Measurements from ENCODE around the gene KCNIP2. TPM values are rescaled to one million over a fixed set of nuclear protein-coding genes. Genes with fewer than 3 reads are reported as not detected.

Gene KCNIP2
- total RNA-seq, 2 donors from 2014 or later: 2.8 to 3.0 TPM

DNA sequence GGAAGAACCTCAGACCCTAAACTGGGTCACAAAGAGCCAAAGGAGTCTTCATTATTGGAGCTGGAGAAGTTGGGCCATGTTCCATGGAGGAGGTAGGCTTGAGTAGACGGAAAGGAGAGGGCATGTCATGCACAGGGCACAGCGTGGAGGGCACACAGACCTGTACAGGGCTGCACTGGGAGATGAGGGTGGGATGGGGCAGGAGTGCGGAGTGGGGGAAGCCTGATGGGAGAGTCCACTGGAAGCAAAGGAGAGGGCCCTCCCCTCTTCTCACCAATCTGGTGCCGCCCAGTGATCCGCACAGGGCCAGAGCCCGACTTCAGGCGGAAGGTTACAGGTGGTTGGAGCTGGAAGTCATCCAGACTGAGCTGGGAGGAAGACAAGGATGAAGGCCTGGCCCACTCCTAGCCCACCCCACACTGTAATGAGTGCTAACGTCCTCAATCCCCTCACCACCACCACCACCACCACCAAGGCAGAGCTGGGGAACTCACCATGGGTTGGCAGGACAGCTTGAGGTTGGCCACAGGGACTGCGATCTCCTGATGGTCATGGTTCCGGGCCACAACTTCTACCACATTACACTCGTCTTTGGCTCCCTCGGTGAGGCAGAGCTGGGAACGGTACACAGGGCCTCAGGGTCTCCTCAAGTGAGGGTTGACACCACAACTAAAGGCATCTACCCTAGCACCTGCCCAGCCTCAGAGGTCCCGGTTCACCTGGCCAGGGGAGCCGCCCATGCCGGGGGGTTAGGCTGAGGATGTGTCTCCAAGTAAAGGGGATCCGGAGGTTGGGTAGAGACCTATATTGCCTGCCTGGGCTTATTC, 61.4 kb downstream of the KCNIP2 start:
- Histone ChIP-seq H3K4me3 (ENCODE audit: low read length) (peak overlapping the region; percentile 90), H3K36me3 (ENCODE audit: control insufficient read depth, insufficient read depth, low read length) (peaks cover 52% of the 10 kb centered on the region), H3K9me3 (ENCODE audit: control insufficient read depth, low read length) (no peaks in the 10 kb centered on the region), H3K4me1 (ENCODE audit: control insufficient read depth, insufficient read depth, low read length) (peaks cover 18% of the 10 kb centered on the region), H3K27me3 (ENCODE audit: control insufficient read depth, insufficient read depth, low read length, poor library complexity, severe bottlenecking) (no peaks in the 10 kb centered on the region), H3K9ac (ENCODE audit: extremely low read depth, low read length, poor library complexity, severe bottlenecking) (peak overlapping the region; percentile 86), H3K27ac (ENCODE audit: low read depth, low read length) (no peak overlapping the region)
- Mint-ChIP-seq H3K9me3 (no peaks in the 10 kb centered on the region), H3K27me3 (ENCODE audit: insufficient read depth) (peaks cover 5% of the 10 kb centered on the region), H3K4me3 (peak overlapping the region; percentile 99), H3K36me3 (ENCODE audit: low read depth) (peaks cover 20% of the 10 kb centered on the region), H3K27ac (peak overlapping the region; percentile 97), H3K4me1 (peaks cover 49% of the 10 kb centered on the region)
- DNase-seq: peak; percentile 59
- 64 to 87% methylated on average over 3 to 17 of the region's 17 CpGs for WGBS, 2 experiments (ENCODE audit: insufficient coverage in 1 of 2, insufficient read length in 1 of 2)
- TF ChIP-seq CTCF (conservative IDR thresholded peaks at IDR 0.05): no peak

DNA sequence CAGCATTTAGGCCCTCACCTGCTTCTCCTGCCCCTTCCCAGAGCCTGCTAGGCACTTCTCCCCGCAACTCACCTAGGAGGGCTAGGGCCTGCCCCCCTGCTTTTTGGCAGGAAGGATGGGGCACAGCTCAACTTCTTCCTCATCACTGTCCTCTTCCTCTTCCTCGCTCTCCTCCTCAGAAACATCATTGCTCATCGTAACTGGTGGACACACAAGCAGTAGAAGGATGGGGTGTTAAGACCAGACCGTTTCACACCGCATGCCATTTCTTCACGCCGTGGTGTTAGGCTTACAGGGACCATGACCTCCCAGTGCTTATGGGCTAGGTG, 62.0 kb downstream of the KCNIP2 start:
- WGBS, 2 experiments (ENCODE audit: insufficient coverage in 1 of 2, insufficient read length in 1 of 2): 82 to 94% methylated on average over 5 to 7 of the region's 7 CpGs
- peaks cover 17% of the 10 kb centered on the region for H3K36me3 Mint-ChIP-seq (ENCODE audit: low read depth)
- Histone ChIP-seq H3K4me3 (ENCODE audit: low read length) (peak overlapping the region; percentile 90), H3K27me3 (ENCODE audit: control insufficient read depth, insufficient read depth, low read length, poor library complexity, severe bottlenecking) (no peaks in the 10 kb centered on the region), H3K4me1 (ENCODE audit: control insufficient read depth, insufficient read depth, low read length) (peaks cover 18% of the 10 kb centered on the region), H3K36me3 (ENCODE audit: control insufficient read depth, insufficient read depth, low read length) (peaks cover 47% of the 10 kb centered on the region), H3K9ac (ENCODE audit: extremely low read depth, low read length, poor library complexity, severe bottlenecking) (no peak overlapping the region), H3K9me3 (ENCODE audit: control insufficient read depth, low read length) (no peaks in the 10 kb centered on the region), H3K27ac (ENCODE audit: low read depth, low read length) (no peak overlapping the region)
- TF ChIP-seq CTCF (conservative IDR thresholded peaks at IDR 0.05): no peak
- peak overlapping the region; percentile 99 for H3K4me3 Mint-ChIP-seq
- H3K4me1 Mint-ChIP-seq: peaks cover 53% of the 10 kb centered on the region
- peak overlapping the region; percentile 93 for H3K27ac Mint-ChIP-seq
- peaks cover 7% of the 10 kb centered on the region for H3K27me3 Mint-ChIP-seq (ENCODE audit: insufficient read depth)
- no peaks in the 10 kb centered on the region for H3K9me3 Mint-ChIP-seq
- DNase-seq: no peak

DNA sequence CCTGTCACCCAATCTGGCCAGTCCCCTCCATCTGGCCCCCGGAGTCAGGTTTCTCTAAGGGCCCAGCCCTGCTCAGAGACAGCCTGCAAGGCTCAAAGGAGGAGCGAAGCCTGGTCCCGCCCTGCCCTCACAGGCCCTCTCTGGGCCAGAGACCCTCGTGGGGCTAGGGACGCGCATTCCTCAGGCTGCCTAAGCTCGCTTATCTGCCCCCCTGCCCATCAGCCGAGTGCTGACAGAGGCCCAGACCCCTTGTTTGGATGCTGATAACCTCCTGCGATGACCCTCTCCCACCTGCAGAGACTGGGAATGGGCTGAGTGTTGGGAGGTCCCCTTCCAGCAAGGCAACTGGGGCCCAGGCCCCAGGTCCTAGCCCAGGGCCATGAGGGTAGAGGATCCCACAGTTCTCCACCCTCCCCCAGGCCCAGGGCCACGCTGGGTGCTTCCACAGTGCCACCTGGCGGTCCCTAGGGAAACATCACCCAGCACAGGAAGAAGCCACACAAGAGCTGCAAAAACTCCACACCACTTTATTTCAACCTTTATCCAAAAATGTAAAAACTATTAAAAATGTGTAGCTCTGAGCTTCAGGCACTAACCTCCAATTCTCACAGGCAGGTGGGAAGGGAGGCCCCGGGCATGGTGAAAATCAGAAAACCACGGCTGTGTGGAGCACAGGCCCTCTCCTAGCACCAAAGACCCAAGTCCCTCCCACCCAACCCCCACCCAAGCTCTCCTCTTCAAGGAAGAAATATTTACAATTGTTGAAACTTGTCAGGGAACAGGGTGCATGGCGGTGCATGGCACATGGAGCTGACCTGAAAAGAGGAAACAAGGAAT, 62.6 kb downstream of the KCNIP2 start:
- Histone ChIP-seq H3K36me3 (ENCODE audit: control insufficient read depth, insufficient read depth, low read length) (peaks cover 41% of the 10 kb centered on the region), H3K27me3 (ENCODE audit: control insufficient read depth, insufficient read depth, low read length, poor library complexity, severe bottlenecking) (no peaks in the 10 kb centered on the region), H3K9ac (ENCODE audit: extremely low read depth, low read length, poor library complexity, severe bottlenecking) (peak overlapping the region; percentile 70), H3K27ac (ENCODE audit: low read depth, low read length) (no peak overlapping the region), H3K4me3 (ENCODE audit: low read length) (peak overlapping the region; percentile 90), H3K9me3 (ENCODE audit: control insufficient read depth, low read length) (no peaks in the 10 kb centered on the region), H3K4me1 (ENCODE audit: control insufficient read depth, insufficient read depth, low read length) (peaks cover 18% of the 10 kb centered on the region)
- peak; percentile 94 for DNase-seq
- H3K4me3 Mint-ChIP-seq: peak overlapping the region; percentile 99
- H3K27ac Mint-ChIP-seq: peak overlapping the region; percentile 93
- TF ChIP-seq CTCF (conservative IDR thresholded peaks at IDR 0.05): peak; percentile 97
- H3K36me3 Mint-ChIP-seq (ENCODE audit: low read depth): peaks cover 14% of the 10 kb centered on the region
- WGBS, 2 experiments (ENCODE audit: insufficient coverage in 1 of 2, insufficient read length in 1 of 2): 23 to 87% methylated on average over 7 to 13 of the region's 14 CpGs
- peaks cover 52% of the 10 kb centered on the region for H3K4me1 Mint-ChIP-seq
- H3K27me3 Mint-ChIP-seq (ENCODE audit: insufficient read depth): peaks cover 7% of the 10 kb centered on the region
- no peaks in the 10 kb centered on the region for H3K9me3 Mint-ChIP-seq

Measured in endodermal cell (in vitro differentiated cells).